Kidney (tissue), 14 donors: Measurements from ENCODE around the gene AMH. TPM values are rescaled to one million over a fixed set of nuclear protein-coding genes. Genes with fewer than 3 reads are reported as not detected.

Experiments used
- DNase-seq, 5 donors: peaks; one replicate each; pipeline ENCODE4 v3.0.0-alpha.2; 2013 to 2020
- FAIRE-seq: peaks from 2 replicates; lab custom pipeline; 2012; peaks lifted over from hg19 to GRCh38; lab: Jason Lieb, UNC
- H3K27ac ChIP-seq, 2 donors: one replicate each; pipeline ENCODE4 v1.7.0; 2013; ENCODE audit warnings: low read depth in 2 of 2, low read length in 2 of 2, inconsistent platforms in 1 of 2
- H3K27me3 ChIP-seq: one replicate; pipeline ENCODE4 v1.7.1; 2013; ENCODE audit warnings: low read length, inconsistent platforms; ENCODE audit not compliant: control insufficient read depth, insufficient read depth
- H3K36me3 ChIP-seq, 3 donors: one replicate each; pipeline versions ENCODE4 v1.7.0 to v1.7.1; 2013; ENCODE audit warnings: low read length in 3 of 3, control low read depth in 1 of 3, inconsistent platforms in 1 of 3; ENCODE audit not compliant: insufficient read depth in 3 of 3, control insufficient read depth in 2 of 3
- H3K4me1 ChIP-seq, 3 donors: one replicate each; pipeline versions ENCODE4 v1.7.0 to v1.7.1; 2013; ENCODE audit warnings: low read length in 3 of 3, inconsistent platforms in 1 of 3, low read depth in 1 of 3; ENCODE audit not compliant: control insufficient read depth in 2 of 3, insufficient read depth in 2 of 3
- H3K4me3 ChIP-seq, 3 donors: one replicate each; pipeline versions ENCODE4 v1.7.0 to v1.8.1; 2013; ENCODE audit warnings: low read length in 3 of 3, control low read depth in 1 of 3, inconsistent platforms in 1 of 3
- H3K9ac ChIP-seq, 3 donors: one replicate each; pipeline versions ENCODE4 v1.7.0 to v1.7.1; 2013; ENCODE audit warnings: low read length in 3 of 3, control low read depth in 1 of 3, inconsistent platforms in 1 of 3
- H3K9me3 ChIP-seq, 3 donors: one replicate each; pipeline versions ENCODE4 v1.7.0 to v1.7.1; 2013; ENCODE audit warnings: low read length in 3 of 3, control low read depth in 1 of 3, inconsistent platforms in 1 of 3; ENCODE audit not compliant: control insufficient read depth in 2 of 3, insufficient read depth in 1 of 3
- CTCF ChIP-seq: IDR thresholded peaks from 3 replicates; pipeline ENCODE4 v1.5.1; 2012; ENCODE audit warnings: mild to moderate bottlenecking, moderate library complexity, borderline replicate concordance; ENCODE audit not compliant: insufficient read depth; ENCODE audit errors: extremely low read depth
- intact Hi-C: fragments of 100-400 bp; cut with DNase I; formaldehyde crosslinking; loops from one replicate; pipeline ENCODE4 v1.11.1; 2022
- polyA plus RNA-seq: library from polyadenylated mRNA; stranded (reverse); fragments of 350-450 nt; fragmentation: Illumina TruSeq; extraction: RNeasy Lipid Tissue Mini Kit (QIAGEN cat#74804); gene quantifications from one replicate; pipeline ENCODE4 v1.2.3, GENCODE V29; 2014; ENCODE audit warnings: low read depth, low replicate concordance; ENCODE audit not compliant: insufficient read depth
- total RNA-seq: library from RNA; stranded (reverse); fragmentation: NEBNext Ultra II Directional; extraction: Animal tissue kit (Norgen Biotek cat#: 25700); gene quantifications from one replicate; pipeline ENCODE4 v1.2.1, GENCODE V29; 2021
- donor health status: control.
- donor health status: control.
- donor health status: control.
- donor health status: control.
- donor health status: control.
- donor health status: DM: yes; HTN: yes; CAD: no.
- donor health status: Normal renal cell carcinoma (clear cell type).

The AMH gene
- total and polyA plus RNA-seq, 2 donors from 2014 or later = 0.60 to 1.0 TPM

- no peak for DNase-seq
- Histone ChIP-seq H3K4me1 (peaks cover 0 to 15% (median 0%) of the 10 kb centered on the region in 3 donors), H3K9ac (no peak overlapping the region), H3K36me3 (no peaks in the 10 kb centered on the region), H3K27me3 (peaks cover 14% of the 10 kb centered on the region), H3K27ac (no peak overlapping the region), H3K9me3 (no peaks in the 10 kb centered on the region), H3K4me3 (no peak overlapping the region)
- TF ChIP-seq CTCF = no peak
- FAIRE-seq = no peak
- intact Hi-C loops = no loop called here
These were observed 37.4 kb downstream of the AMH start for GRCh38 chr19:2286402-2287140.

GRCh38 chr19:2287585-2288337 lies 38.6 kb downstream of the AMH start:
- no peak overlapping the region for H3K9ac ChIP-seq
- intact Hi-C loops = no loop called here
- no peaks in the 10 kb centered on the region for H3K36me3 ChIP-seq
- FAIRE-seq (no peak), DNase-seq (no peak)
- H3K9me3 ChIP-seq = no peaks in the 10 kb centered on the region
- H3K27me3 ChIP-seq = peaks cover 16% of the 10 kb centered on the region
- H3K4me3 ChIP-seq = no peak overlapping the region
- H3K4me1 ChIP-seq = peaks cover 0 to 15% (median 0%) of the 10 kb centered on the region in 3 donors
- no peak for TF ChIP-seq CTCF
- H3K27ac ChIP-seq = no peak overlapping the region

GRCh38 chr19:2288338-2288817 lies 39.3 kb downstream of the AMH start:
- H3K9me3 ChIP-seq = no peaks in the 10 kb centered on the region
- no peaks in the 10 kb centered on the region for H3K36me3 ChIP-seq
- H3K9ac ChIP-seq = no peak overlapping the region
- no peak overlapping the region for H3K4me3 ChIP-seq
- peaks cover 0 to 15% (median 0%) of the 10 kb centered on the region in 3 donors for H3K4me1 ChIP-seq
- FAIRE-seq (no peak), DNase-seq (no peak)
- intact Hi-C loops = no loop called here
- TF ChIP-seq CTCF = no peak
- peaks cover 16% of the 10 kb centered on the region for H3K27me3 ChIP-seq
- no peak overlapping the region for H3K27ac ChIP-seq
